Left ventricle myocardium inferior (tissue), 1 donor: ENCODE measurements around the gene CCDC141. TPM values are rescaled to one million over a fixed set of nuclear protein-coding genes. Genes with fewer than 3 reads are reported as not detected.
"Not testable (repeated sequence)": the region's sequence is repeated elsewhere in the genome, so short reads cannot be mapped to it uniquely, and the experiment has no call there.

Source experiments
- DNase-seq: peaks from one replicate; pipeline ENCODE4 v3.0.0-alpha.2; 2020
- H3K27ac ChIP-seq: fragments of 200-600 bp; replicated peaks from 2 replicates; pipeline ENCODE4 v1.8.0; 2021
- H3K27me3 ChIP-seq: fragments of 200-600 bp; 2 replicates; pipeline ENCODE4 v1.8.0; 2021; ENCODE audit warnings: low read depth
- H3K36me3 ChIP-seq: fragments of 200-600 bp; 2 replicates; pipeline ENCODE4 v1.8.0; 2021
- H3K4me1 ChIP-seq: fragments of 200-600 bp; 2 replicates; pipeline ENCODE4 v1.8.0; 2021
- H3K4me3 ChIP-seq: fragments of 200-600 bp; 2 replicates; pipeline ENCODE4 v1.8.0; 2021; ENCODE audit warnings: mild to moderate bottlenecking, moderate library complexity
- H3K9me3 ChIP-seq: fragments of 200-600 bp; replicated peaks from 2 replicates; pipeline ENCODE4 v1.8.0; 2021
- CTCF ChIP-seq: fragments of 200-600 bp; IDR thresholded peaks from 2 replicates; pipeline ENCODE4 v1.8.0; 2021; ENCODE audit warnings: antibody characterized with exemption, mild to moderate bottlenecking, borderline replicate concordance
- intact Hi-C: fragments of 100-400 bp; cut with micrococcal nuclease; formaldehyde crosslinking; loops from one replicate; pipeline ENCODE4 v1.11.0; 2022
- total RNA-seq: library from RNA; stranded (reverse); fragmentation: NEBNext Ultra II Directional; extraction: Animal tissue kit (Norgen Biotek cat#: 25700); gene quantifications from one replicate; pipeline ENCODE4 v1.2.1, GENCODE V29; 2021
- donor health status: DM: no; HTN: yes; CAD: no; lungs with severe emphysema.

Gene CCDC141
- total RNA-seq, 1 donor from 2014 or later: 208 TPM

GRCh38 chr2:179068991-179069643 is 19.2 kb upstream of the CCDC141 start:
- no peak for TF ChIP-seq CTCF
- intact Hi-C loops: no loop called here

GRCh38 chr2:179059026-179059700 is 9.2 kb upstream of the CCDC141 start:
- Histone ChIP-seq H3K27me3 (no peaks in the 10 kb centered on the region), H3K4me3 (no peak overlapping the region), H3K9me3 (no peaks in the 10 kb centered on the region), H3K27ac (peak overlapping the region; percentile 45), H3K4me1 (peaks cover 16% of the 10 kb centered on the region), H3K36me3 (no peaks in the 10 kb centered on the region)
- no peak for TF ChIP-seq CTCF
- no peak for DNase-seq
- intact Hi-C loops: no loop called here

More at GRCh38 chr2:179068991-179069643, 19.2 kb upstream of the CCDC141 start:
- H3K36me3 ChIP-seq: no peaks in the 10 kb centered on the region
- H3K4me1 ChIP-seq: peaks cover 29% of the 10 kb centered on the region
- no peak overlapping the region for H3K4me3 ChIP-seq
- peaks cover 5% of the 10 kb centered on the region for H3K9me3 ChIP-seq
- DNase-seq: no peak
- no peaks in the 10 kb centered on the region for H3K27me3 ChIP-seq
- peak overlapping the region; percentile 50 for H3K27ac ChIP-seq

GRCh38 chr2:179057737-179058136 is 7.8 kb upstream of the CCDC141 start:
- no peak for TF ChIP-seq CTCF
- Histone ChIP-seq H3K9me3 (no peaks in the 10 kb centered on the region), H3K27ac (peak overlapping the region; percentile 45), H3K27me3 (no peaks in the 10 kb centered on the region), H3K36me3 (no peaks in the 10 kb centered on the region), H3K4me3 (no peak overlapping the region), H3K4me1 (peaks cover 16% of the 10 kb centered on the region)
- intact Hi-C loops: no loop called here
- DNase-seq: no peak

GRCh38 chr2:179053568-179053967 is 3.6 kb upstream of the CCDC141 start:
- H3K9me3 ChIP-seq, H3K27me3 ChIP-seq, DNase-seq, H3K36me3 ChIP-seq, intact Hi-C loops, H3K27ac ChIP-seq, H3K4me3 ChIP-seq: not testable (repeated sequence)
- H3K4me1 ChIP-seq: peaks cover 38% of the 10 kb centered on the region

GRCh38 chr2:179051250-179051649 is 1.3 kb upstream of the CCDC141 start:
- Histone ChIP-seq H3K27ac (peak overlapping the region; percentile 91), H3K9me3 (no peaks in the 10 kb centered on the region), H3K27me3 (no peaks in the 10 kb centered on the region), H3K36me3 (no peaks in the 10 kb centered on the region), H3K4me1 (peaks cover 43% of the 10 kb centered on the region), H3K4me3 (peak overlapping the region; percentile 68)
- no peak for DNase-seq
- no peak for TF ChIP-seq CTCF
- intact Hi-C loops: no loop called here

- H3K4me1 ChIP-seq: peaks cover 48% of the 10 kb centered on the region
- intact Hi-C loops: no loop called here
- peak overlapping the region; percentile 68 for H3K4me3 ChIP-seq
- H3K27ac ChIP-seq: peak overlapping the region; percentile 91
- no peaks in the 10 kb centered on the region for H3K27me3 ChIP-seq
- peaks cover 1% of the 10 kb centered on the region for H3K36me3 ChIP-seq
- H3K9me3 ChIP-seq: no peaks in the 10 kb centered on the region
- DNase-seq: no peak
- TF ChIP-seq CTCF: no peak
Observed at GRCh38 chr2:179050755-179051154, 818 bp upstream of the CCDC141 start.
